Caco-2 (cell line): ENCODE results near the gene SSBP2. TPM values are rescaled to one million over a fixed set of nuclear protein-coding genes. Genes with fewer than 3 reads are reported as not detected.

ENCODE experiments used
- BruUV-seq: library from RNA; stranded (reverse); fragments of 400-500 nt; replicated peaks from 2 replicates; lab custom pipeline; 2021; lab: Mats Ljungman, UMichigan
- CTCF ChIA-PET: fragments of 300-600 bp; sonication (Branson Sonifier 250); formaldehyde crosslinking; loops from one replicate; lab custom pipeline; 2022; ENCODE audit warnings: antibody characterized with exemption; lab: Charles Lee
- POLR2A ChIA-PET: fragments of 300-600 bp; sonication (Branson Sonifier 250); formaldehyde crosslinking; loops from one replicate; lab custom pipeline; 2022; ENCODE audit warnings: antibody characterized with exemption; lab: Charles Lee
- DNase-seq, 2 experiments: peaks; one replicate each; pipeline versions ENCODE4 v3.0.0 to v3.0.0-alpha.2; 2020 to 2022
- H3K27me3 ChIP-seq: replicated peaks from 2 replicates; pipeline ENCODE4 v1.6.0; 2011; ENCODE audit warnings: low read length; ENCODE audit not compliant: control insufficient read depth, insufficient read depth
- H3K36me3 ChIP-seq: 2 replicates; pipeline ENCODE4 v1.5.1; 2011; ENCODE audit warnings: low read length; ENCODE audit not compliant: control insufficient read depth, insufficient read depth
- H3K4me1 ChIP-seq: fragments of 250-450 bp; sonication (Bioruptor Pico); 2 replicates; pipeline ENCODE4 v1.5.1; 2020; ENCODE audit warnings: mild to moderate bottlenecking
- H3K4me3 ChIP-seq: 2 replicates; pipeline ENCODE4 v1.5.1; 2011; ENCODE audit warnings: low read depth, mild to moderate bottlenecking, control low read depth, low read length
- H3K9me3 ChIP-seq: fragments of 250-450 bp; sonication (Bioruptor Pico); 2 replicates; pipeline ENCODE4 v1.5.1; 2020; ENCODE audit warnings: mild to moderate bottlenecking, moderate library complexity
- H3K27ac Mint-ChIP-seq: one replicate; pipeline ENCODE4 v1.8.0; 2022; ENCODE audit warnings: mixed read lengths; ENCODE audit not compliant: unreplicated experiment
- H3K27me3 Mint-ChIP-seq: one replicate; pipeline ENCODE4 v1.8.0; 2022; ENCODE audit warnings: mixed read lengths; ENCODE audit not compliant: insufficient read depth, unreplicated experiment
- H3K36me3 Mint-ChIP-seq: one replicate; pipeline ENCODE4 v1.8.0; 2022; ENCODE audit warnings: mild to moderate bottlenecking, mixed read lengths; ENCODE audit not compliant: insufficient read depth, unreplicated experiment
- H3K4me1 Mint-ChIP-seq: one replicate; pipeline ENCODE4 v1.8.0; 2022; ENCODE audit warnings: low read depth, mixed read lengths; ENCODE audit not compliant: unreplicated experiment
- H3K4me3 Mint-ChIP-seq: one replicate; pipeline ENCODE4 v1.8.0; 2022; ENCODE audit warnings: mild to moderate bottlenecking, moderate library complexity, mixed read lengths; ENCODE audit not compliant: unreplicated experiment
- H3K9me3 Mint-ChIP-seq: one replicate; pipeline ENCODE4 v1.8.0; 2022; ENCODE audit warnings: mixed read lengths; ENCODE audit not compliant: unreplicated experiment
- CTCF ChIP-seq, 2 experiments: fragments of 200-600 bp in 1 of 2; IDR thresholded peaks; 1 replicate in 1 of 2; 2 replicates in 1 of 2; pipeline versions ENCODE4 v1.5.1 to v1.8.0; 2011 to 2022; ENCODE audit warnings: antibody characterized with exemption in 1 of 2, control low read depth in 1 of 2, inconsistent platforms in 1 of 2, low read depth in 1 of 2, low read length in 1 of 2, mild to moderate bottlenecking in 1 of 2, moderate library complexity in 1 of 2; ENCODE audit not compliant: insufficient read depth in 1 of 2, severe bottlenecking in 1 of 2, unreplicated experiment in 1 of 2
- intact Hi-C: fragments of 100-400 bp; cut with micrococcal nuclease; formaldehyde crosslinking; loops from one replicate; pipeline ENCODE4 v1.10.0; 2022; ENCODE audit not compliant: unreplicated experiment
- total RNA-seq: library from RNA; stranded (reverse); gene quantifications from 2 replicates; pipeline ENCODE4 v1.2.3, GENCODE V29; 2022

Gene SSBP2
- total RNA-seq, 1 experiment from 2014 or later = 2.5 TPM

GRCh38 chr5:81389025-81389424 is 361.9 kb downstream of the SSBP2 start:
- Histone ChIP-seq H3K4me3 (no peak overlapping the region), H3K9me3 (0 out of 2 replicates have a peak, but pooled peaks cover 3% of the 10 kb centered on the region), H3K36me3 (no peaks in the 10 kb centered on the region), H3K27me3 (no peaks in the 10 kb centered on the region), H3K4me1 (no peaks in the 10 kb centered on the region)
- no peaks in the 10 kb centered on the region for H3K27me3 Mint-ChIP-seq
- H3K4me3 Mint-ChIP-seq = no peak overlapping the region
- H3K27ac Mint-ChIP-seq = no peak overlapping the region
- ChIA-PET CTCF (no interaction called here), POLR2A (no interaction called here)
- TF ChIP-seq CTCF (IDR thresholded peaks at IDR 0.05; ENCODE audit: insufficient read depth in 1 of 2, low read depth in 1 of 2, low read length in 1 of 2, severe bottlenecking in 1 of 2, unreplicated experiment in 1 of 2) = no peak
- peaks cover 7% of the 10 kb centered on the region for H3K4me1 Mint-ChIP-seq
- peaks cover 10% of the 10 kb centered on the region for H3K9me3 Mint-ChIP-seq
- no peak for DNase-seq
- no peaks in the 10 kb centered on the region for H3K36me3 Mint-ChIP-seq
- intact Hi-C loops = loop anchor here (1.0 kb wide), 1 partner anchor 13 kb away; no protein-coding TSS in a partner anchor
- no TSS peak for BruUV-seq

- H3K36me3 ChIP-seq = no peaks in the 10 kb centered on the region
- ChIA-PET CTCF (no interaction called here), POLR2A (no interaction called here)
- Mint-ChIP-seq H3K4me1 (peaks cover 7% of the 10 kb centered on the region), H3K36me3 (no peaks in the 10 kb centered on the region), H3K27me3 (no peaks in the 10 kb centered on the region), H3K9me3 (peaks cover 10% of the 10 kb centered on the region), H3K4me3 (no peak overlapping the region), H3K27ac (no peak overlapping the region)
- no peak for DNase-seq
- no peak overlapping the region for H3K4me3 ChIP-seq
- intact Hi-C loops = no loop called here
- BruUV-seq = no TSS peak
- H3K4me1 ChIP-seq = no peaks in the 10 kb centered on the region
- 0 out of 2 replicates have a peak, but pooled peaks cover under 1% of the 10 kb centered on the region for H3K9me3 ChIP-seq
- no peaks in the 10 kb centered on the region for H3K27me3 ChIP-seq
- TF ChIP-seq CTCF (IDR thresholded peaks at IDR 0.05; ENCODE audit: insufficient read depth in 1 of 2, low read depth in 1 of 2, low read length in 1 of 2, severe bottlenecking in 1 of 2, unreplicated experiment in 1 of 2) = no peak
Observed at GRCh38 chr5:81388169-81388568, 362.7 kb downstream of the SSBP2 start.

- intact Hi-C loops = no loop called here
Observed at GRCh38 chr5:81383867-81384266, 367.0 kb downstream of the SSBP2 start.

More at GRCh38 chr5:81383867-81384266, 367.0 kb downstream of the SSBP2 start:
- CTCF ChIA-PET = interaction anchor here (0.6 kb wide), 1 partner anchor 20 kb away, joined by 3 read pairs; no protein-coding TSS in a partner anchor
- no peak for TF ChIP-seq CTCF (IDR thresholded peaks at IDR 0.05; ENCODE audit: insufficient read depth in 1 of 2, low read depth in 1 of 2, low read length in 1 of 2, severe bottlenecking in 1 of 2, unreplicated experiment in 1 of 2)
- no peaks in the 10 kb centered on the region for H3K27me3 Mint-ChIP-seq
- BruUV-seq = no TSS peak
- DNase-seq = no peak
- no peaks in the 10 kb centered on the region for H3K9me3 ChIP-seq
- H3K4me1 ChIP-seq = no peaks in the 10 kb centered on the region
- H3K36me3 Mint-ChIP-seq = no peaks in the 10 kb centered on the region
- H3K27ac Mint-ChIP-seq = no peak overlapping the region
- no peak overlapping the region for H3K4me3 Mint-ChIP-seq
- POLR2A ChIA-PET = interaction anchor here (0.6 kb wide), 1 partner anchor 336 kb away, joined by 4 read pairs; no protein-coding TSS in a partner anchor
- no peak overlapping the region for H3K4me3 ChIP-seq
- H3K27me3 ChIP-seq = no peaks in the 10 kb centered on the region
- peaks cover 3% of the 10 kb centered on the region for H3K4me1 Mint-ChIP-seq
- H3K9me3 Mint-ChIP-seq = peaks cover 4% of the 10 kb centered on the region
- no peaks in the 10 kb centered on the region for H3K36me3 ChIP-seq
